Panc1 (cell line): ENCODE data around the gene HBG2. TPM values are rescaled to one million over a fixed set of nuclear protein-coding genes. Genes with fewer than 3 reads are reported as not detected.

ENCODE experiments used
- ATAC-seq: fragments of 200-7000 bp; cut with Tn5 transposase; 2 replicates; pipeline ENCODE4 v1.9.1; 2020; ENCODE audit warnings: mild to moderate bottlenecking, moderate library complexity
- BruUV-seq: library from RNA; stranded (reverse); fragments of 400-500 nt; replicated peaks from 2 replicates; lab custom pipeline; 2021; lab: Mats Ljungman, UMichigan
- CTCF ChIA-PET: fragments of 300-600 bp; sonication (Branson Sonifier 250); formaldehyde crosslinking; loops from one replicate; lab custom pipeline; 2022; ENCODE audit warnings: antibody characterized with exemption; lab: Charles Lee
- POLR2A ChIA-PET: fragments of 300-600 bp; sonication (Branson Sonifier 250); formaldehyde crosslinking; loops from one replicate; lab custom pipeline; 2022; ENCODE audit warnings: antibody characterized with exemption; lab: Charles Lee
- DNase-seq: peaks from one replicate; pipeline ENCODE4 v3.0.0-alpha.2; 2010; ENCODE audit warnings: low read depth, low spot score
- H3K27ac ChIP-seq: 2 replicates; pipeline ENCODE4 v1.5.1; 2011; ENCODE audit warnings: mild to moderate bottlenecking, low read length, inconsistent platforms
- H3K27me3 ChIP-seq: fragments of 200-500 bp; sonication (Bioruptor generic); 2 replicates; pipeline ENCODE4 v1.6.0; 2014; ENCODE audit warnings: low read length, inconsistent platforms; ENCODE audit not compliant: control insufficient read depth, insufficient read depth
- H3K36me3 ChIP-seq: fragments of 200-500 bp; sonication (Bioruptor generic); 2 replicates; pipeline ENCODE4 v1.5.1; 2014; ENCODE audit warnings: inconsistent platforms, mild to moderate bottlenecking, low read length, moderate library complexity; ENCODE audit not compliant: control insufficient read depth, insufficient read depth
- H3K4me1 ChIP-seq: 2 replicates; pipeline ENCODE4 v1.5.1; 2011; ENCODE audit warnings: inconsistent platforms, mild to moderate bottlenecking, low read length, moderate library complexity; ENCODE audit not compliant: control insufficient read depth, insufficient read depth
- H3K4me3 ChIP-seq, 2 experiments: 2 replicates each; pipeline ENCODE4 v1.5.1; 2011 to 2012; ENCODE audit warnings: low read depth in 2 of 2, low read length in 2 of 2, mild to moderate bottlenecking in 2 of 2, inconsistent platforms in 1 of 2, moderate library complexity in 1 of 2
- H3K9me3 ChIP-seq: fragments of 200-500 bp; sonication (Bioruptor generic); 2 replicates; pipeline ENCODE4 v1.5.1; 2014; ENCODE audit warnings: low read depth, mild to moderate bottlenecking, inconsistent platforms, low read length, moderate library complexity; ENCODE audit not compliant: control insufficient read depth, insufficient read depth
- CTCF ChIP-seq: fragments of 450-650 bp; IDR thresholded peaks from 2 replicates; pipeline ENCODE4 v1.5.1; 2017; ENCODE audit warnings: mild to moderate bottlenecking
- POLR2AphosphoS5 ChIP-seq: IDR thresholded peaks from 2 replicates; pipeline ENCODE4 v1.6.1; 2012; ENCODE audit warnings: mild to moderate bottlenecking, low read depth, low read length, moderate library complexity
- REST ChIP-seq, 2 experiments: IDR thresholded peaks; 2 replicates each; pipeline ENCODE4 v1.6.1; 2011 to 2012; ENCODE audit warnings: low read depth in 2 of 2, control low read depth in 1 of 2, low read length in 1 of 2, mild to moderate bottlenecking in 1 of 2, moderate library complexity in 1 of 2; ENCODE audit not compliant: insufficient read depth in 1 of 2
- SIN3A ChIP-seq: IDR thresholded peaks from 2 replicates; pipeline ENCODE4 v1.6.1; 2012; ENCODE audit warnings: low read depth, mild to moderate bottlenecking, low read length, moderate library complexity, borderline replicate concordance; ENCODE audit not compliant: insufficient read depth
- TCF7L2 ChIP-seq: IDR thresholded peaks from 2 replicates; pipeline ENCODE4 v1.6.1; 2011; ENCODE audit warnings: mild to moderate bottlenecking, low read depth, low read length, inconsistent platforms
- in situ Hi-C: cut with HindIII; loops from 2 replicates; pipeline ENCODE4 v1.10.0; 2016; ENCODE audit warnings: low sequenced_read_pairs, low pct_unique_long_range_greater_than_20kb
- intact Hi-C: fragments of 100-400 bp; cut with micrococcal nuclease; formaldehyde crosslinking; loops from one replicate; pipeline ENCODE4 v1.10.0; 2022; ENCODE audit not compliant: unreplicated experiment
- total RNA-seq: library from RNA; stranded (reverse); gene quantifications from one replicate; pipeline ENCODE4 v1.2.1, GENCODE V29; 2021; ENCODE audit not compliant: unreplicated experiment

HBG2 gene
- total RNA-seq, 1 experiment from 2014 or later = 6.5 TPM

GRCh38 chr11:5229796-5230195 lies 24.8 kb downstream of the HBG2 start:
- DNase-seq (no peak), ATAC-seq (no peak)
- in situ Hi-C loops = no loop called here
- POLR2A ChIA-PET = no interaction called here
- no TSS peak for BruUV-seq
- H3K27me3 ChIP-seq = no peaks in the 10 kb centered on the region
- no peak overlapping the region for H3K27ac ChIP-seq
- intact Hi-C loops = no loop called here
- H3K4me1 ChIP-seq = no peaks in the 10 kb centered on the region
- no peak overlapping the region for H3K4me3 ChIP-seq
- CTCF ChIA-PET = no interaction called here
- H3K9me3 ChIP-seq = no peaks in the 10 kb centered on the region
- H3K36me3 ChIP-seq = no peaks in the 10 kb centered on the region
- no peak for TF ChIP-seq POLR2AphosphoS5

- intact Hi-C loops = no loop called here
Observed at GRCh38 chr11:5229356-5229755, 25.2 kb downstream of the HBG2 start.

More at GRCh38 chr11:5229356-5229755, 25.2 kb downstream of the HBG2 start:
- ChIA-PET POLR2A (no interaction called here), CTCF (no interaction called here)
- no peaks in the 10 kb centered on the region for H3K4me1 ChIP-seq
- TF ChIP-seq REST (IDR thresholded peaks at IDR 0.05; ENCODE audit: insufficient read depth in 1 of 2, low read depth in 2 of 2, low read length in 1 of 2) (no peak), POLR2AphosphoS5 (no peak), CTCF (no peak), TCF7L2 (no peak), SIN3A (no peak)
- BruUV-seq = no TSS peak
- DNase-seq = no peak
- no peaks in the 10 kb centered on the region for H3K9me3 ChIP-seq
- in situ Hi-C loops = no loop called here
- H3K27ac ChIP-seq = no peak overlapping the region
- no peak for ATAC-seq
- no peaks in the 10 kb centered on the region for H3K36me3 ChIP-seq
- no peak overlapping the region for H3K4me3 ChIP-seq
- no peaks in the 10 kb centered on the region for H3K27me3 ChIP-seq
